ENCODE measurements around the gene TEX264. TPM values are rescaled to one million over a fixed set of nuclear protein-coding genes. Genes with fewer than 3 reads are reported as not detected.

The TEX264 gene
- total and polyA plus RNA-seq, 4 donors: 36.1 to 105 (median 55.4) TPM

GRCh38 chr3:51679318-51679717, 8.3 kb downstream of the TEX264 start:
- no peak overlapping the region for H3K9ac ChIP-seq (ENCODE audit: insufficient read depth in 1 of 2, low read length in 2 of 2)
- H3K27me3 ChIP-seq (ENCODE audit: control insufficient read depth in 3 of 3, insufficient read depth in 3 of 3, low read length in 2 of 3): no peaks in the 10 kb centered on the region
- H3K9me3 ChIP-seq (ENCODE audit: control insufficient read depth in 4 of 4, insufficient read depth in 3 of 4, low read length in 3 of 4): no peaks in the 10 kb centered on the region
- no peak for ATAC-seq (ENCODE audit: insufficient read depth, low FRiP score)
- no peak for DNase-seq
- WGBS, 2 donors: 95 to 99% methylated on average over 4 of the region's 4 CpGs
- peaks cover 0 to 15% (median 5%) of the 10 kb centered on the region in 4 donors for H3K36me3 ChIP-seq (ENCODE audit: control insufficient read depth in 4 of 4, insufficient read depth in 4 of 4, low read length in 4 of 4)
- peaks cover 0 to 17% (median 3%) of the 10 kb centered on the region in 5 donors for H3K4me1 ChIP-seq (ENCODE audit: control insufficient read depth in 5 of 5, insufficient read depth in 5 of 5, low read length in 5 of 5)
- H3K27ac ChIP-seq (ENCODE audit: low read depth in 1 of 2, low read length in 1 of 2): no peak overlapping the region
- no peak overlapping the region for H3K4me3 ChIP-seq
- no peak for TF ChIP-seq CTCF (IDR thresholded peaks at IDR 0.05; ENCODE audit: control extremely low read depth, extremely low read depth)

- Histone ChIP-seq H3K27me3 (ENCODE audit: control insufficient read depth in 3 of 3, insufficient read depth in 3 of 3, low read length in 2 of 3) (no peaks in the 10 kb centered on the region), H3K4me1 (ENCODE audit: control insufficient read depth in 5 of 5, insufficient read depth in 5 of 5, low read length in 5 of 5) (peaks cover 0 to 17% (median 3%) of the 10 kb centered on the region in 5 donors), H3K4me3 (no peak overlapping the region), H3K36me3 (ENCODE audit: control insufficient read depth in 4 of 4, insufficient read depth in 4 of 4, low read length in 4 of 4) (peaks cover 0 to 15% (median 5%) of the 10 kb centered on the region in 4 donors), H3K9ac (ENCODE audit: insufficient read depth in 1 of 2, low read length in 2 of 2) (no peak overlapping the region), H3K9me3 (ENCODE audit: control insufficient read depth in 4 of 4, insufficient read depth in 3 of 4, low read length in 3 of 4) (no peaks in the 10 kb centered on the region), H3K27ac (ENCODE audit: low read depth in 1 of 2, low read length in 1 of 2) (no peak overlapping the region)
- no peak for ATAC-seq (ENCODE audit: insufficient read depth, low FRiP score)
- DNase-seq: no peak
- 88 to 92% methylated on average over 7 of the region's 7 CpGs for WGBS, 2 donors
- no peak for TF ChIP-seq CTCF (IDR thresholded peaks at IDR 0.05; ENCODE audit: control extremely low read depth, extremely low read depth)
Measured at GRCh38 chr3:51679777-51680176, 8.7 kb downstream of the TEX264 start.

GRCh38 chr3:51680196-51680595, 9.1 kb downstream of the TEX264 start:
- H3K27ac ChIP-seq (ENCODE audit: low read depth in 1 of 2, low read length in 1 of 2): peak overlapping the region in 1 of 2 donors; percentile 37
- no peak overlapping the region for H3K4me3 ChIP-seq
- no peak overlapping the region for H3K9ac ChIP-seq (ENCODE audit: insufficient read depth in 1 of 2, low read length in 2 of 2)
- peaks cover 0 to 18% (median 7%) of the 10 kb centered on the region in 4 donors for H3K36me3 ChIP-seq (ENCODE audit: control insufficient read depth in 4 of 4, insufficient read depth in 4 of 4, low read length in 4 of 4)
- H3K27me3 ChIP-seq (ENCODE audit: control insufficient read depth in 3 of 3, insufficient read depth in 3 of 3, low read length in 2 of 3): no peaks in the 10 kb centered on the region
- DNase-seq (no peak), ATAC-seq (ENCODE audit: insufficient read depth, low FRiP score) (no peak)
- peaks cover 0 to 17% (median 3%) of the 10 kb centered on the region in 5 donors for H3K4me1 ChIP-seq (ENCODE audit: control insufficient read depth in 5 of 5, insufficient read depth in 5 of 5, low read length in 5 of 5)
- 85 to 86% methylated on average over 6 of the region's 6 CpGs for WGBS, 2 donors
- no peaks in the 10 kb centered on the region for H3K9me3 ChIP-seq (ENCODE audit: control insufficient read depth in 4 of 4, insufficient read depth in 3 of 4, low read length in 3 of 4)
- TF ChIP-seq CTCF (IDR thresholded peaks at IDR 0.05; ENCODE audit: control extremely low read depth, extremely low read depth): no peak

GRCh38 chr3:51680663-51681230, 9.7 kb downstream of the TEX264 start:
- Histone ChIP-seq H3K4me1 (ENCODE audit: control insufficient read depth in 5 of 5, insufficient read depth in 5 of 5, low read length in 5 of 5) (peaks cover 0 to 17% (median 5%) of the 10 kb centered on the region in 5 donors), H3K27ac (ENCODE audit: low read depth in 1 of 2, low read length in 1 of 2) (peak overlapping the region in 1 of 2 donors; percentile 37)

More at GRCh38 chr3:51680663-51681230, 9.7 kb downstream of the TEX264 start:
- Histone ChIP-seq H3K4me3 (no peak overlapping the region), H3K9ac (ENCODE audit: insufficient read depth in 1 of 2, low read length in 2 of 2) (no peak overlapping the region), H3K36me3 (ENCODE audit: control insufficient read depth in 4 of 4, insufficient read depth in 4 of 4, low read length in 4 of 4) (peaks cover 0 to 18% (median 7%) of the 10 kb centered on the region in 4 donors), H3K9me3 (ENCODE audit: control insufficient read depth in 4 of 4, insufficient read depth in 3 of 4, low read length in 3 of 4) (no peaks in the 10 kb centered on the region), H3K27me3 (ENCODE audit: control insufficient read depth in 3 of 3, insufficient read depth in 3 of 3, low read length in 2 of 3) (no peaks in the 10 kb centered on the region)
- ATAC-seq (ENCODE audit: insufficient read depth, low FRiP score) (no peak), DNase-seq (no peak)
- WGBS, 2 donors: 82 to 88% methylated on average over 2 of the region's 2 CpGs
- no peak for TF ChIP-seq CTCF (IDR thresholded peaks at IDR 0.05; ENCODE audit: control extremely low read depth, extremely low read depth)

Measured in lung (tissue), 12 donors.